Measurements from ENCODE around the gene TNNI3K.

The TNNI3K gene

DNA sequence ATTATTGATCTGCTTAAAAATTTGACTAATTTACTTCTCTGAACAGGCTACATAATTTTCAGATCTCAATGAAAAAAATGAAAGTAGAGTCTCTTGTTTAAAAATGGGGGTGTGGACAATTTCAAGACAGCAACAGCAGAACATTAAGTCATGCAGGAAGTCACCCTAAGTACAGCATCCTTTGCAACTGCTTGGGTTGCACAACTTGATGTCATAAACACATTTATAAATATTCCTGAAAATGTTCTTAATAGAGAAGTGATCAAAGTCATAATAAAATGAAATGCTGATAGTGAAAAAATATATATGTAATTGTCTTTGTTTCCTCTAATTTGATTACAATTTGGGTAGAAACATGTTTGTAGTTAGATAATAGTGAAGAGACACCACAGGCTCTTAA, 79.3 kb downstream of the TNNI3K start:
- DNase-seq, result no peak

DNA sequence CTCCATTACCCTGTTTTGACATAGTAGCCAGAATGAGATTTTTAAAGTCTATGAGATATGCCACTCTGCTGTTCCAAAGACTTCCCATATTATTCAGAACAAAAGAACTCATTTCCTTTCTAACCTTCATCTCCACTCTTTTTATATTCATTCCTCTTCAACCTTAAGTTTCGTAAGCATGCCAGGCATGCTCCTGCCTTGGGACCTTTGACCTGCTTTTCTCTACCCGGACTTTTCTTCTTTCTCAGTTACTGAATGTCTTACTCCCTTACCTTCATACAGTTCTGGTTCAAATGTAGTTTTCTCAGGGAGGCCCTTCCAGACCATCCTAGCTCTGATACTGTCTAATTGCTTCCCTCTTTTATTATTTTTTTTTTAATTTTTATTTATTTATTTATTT, 81.1 kb downstream of the TNNI3K start:
- no peak for DNase-seq

DNA sequence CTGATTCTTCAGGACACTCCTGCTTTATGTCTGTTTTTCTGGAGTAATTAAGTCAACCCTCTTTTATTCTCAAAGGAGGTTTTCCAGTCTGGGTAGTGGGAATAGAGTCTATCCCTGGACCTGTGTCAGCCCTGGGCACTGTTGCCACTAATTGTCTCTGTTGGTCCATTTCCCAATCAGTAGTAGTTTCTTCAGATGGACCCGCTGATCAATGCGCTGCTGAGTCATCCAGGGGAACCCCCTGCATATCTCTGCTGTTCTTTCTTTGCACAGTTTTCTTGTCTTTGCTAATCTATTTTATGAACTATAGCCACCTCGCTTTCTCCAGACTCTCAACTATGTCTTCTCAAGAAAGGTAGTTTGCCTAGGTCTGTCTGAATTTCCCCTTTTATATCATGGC, 82.5 kb downstream of the TNNI3K start:
- DNase-seq, result no peak

DNA sequence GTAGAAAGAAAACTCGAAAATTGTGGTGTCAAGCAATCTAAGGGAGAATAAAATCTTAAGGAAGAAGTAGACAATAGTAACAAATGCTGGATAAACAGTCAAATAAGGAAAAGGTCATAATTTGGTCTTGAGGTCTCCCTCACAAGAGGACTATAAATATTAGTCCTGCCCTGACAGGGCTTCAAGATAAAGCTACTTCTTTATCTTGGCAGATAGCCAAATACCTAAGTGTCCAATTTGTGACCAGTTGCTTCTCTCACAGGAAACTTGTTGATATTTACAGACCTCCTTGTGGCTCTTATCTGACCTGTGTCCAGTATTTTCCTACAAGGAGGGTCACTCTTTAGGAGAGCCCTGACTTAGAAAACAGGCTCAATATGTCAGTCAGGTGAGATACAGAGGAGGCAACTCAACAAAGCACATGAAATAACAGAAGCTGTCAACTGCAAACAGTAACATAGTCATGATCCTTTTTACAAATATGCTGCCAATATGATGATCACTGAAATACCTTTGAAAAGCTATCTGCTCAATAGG, 88.8 kb downstream of the TNNI3K start:
- no peak for DNase-seq

DNA sequence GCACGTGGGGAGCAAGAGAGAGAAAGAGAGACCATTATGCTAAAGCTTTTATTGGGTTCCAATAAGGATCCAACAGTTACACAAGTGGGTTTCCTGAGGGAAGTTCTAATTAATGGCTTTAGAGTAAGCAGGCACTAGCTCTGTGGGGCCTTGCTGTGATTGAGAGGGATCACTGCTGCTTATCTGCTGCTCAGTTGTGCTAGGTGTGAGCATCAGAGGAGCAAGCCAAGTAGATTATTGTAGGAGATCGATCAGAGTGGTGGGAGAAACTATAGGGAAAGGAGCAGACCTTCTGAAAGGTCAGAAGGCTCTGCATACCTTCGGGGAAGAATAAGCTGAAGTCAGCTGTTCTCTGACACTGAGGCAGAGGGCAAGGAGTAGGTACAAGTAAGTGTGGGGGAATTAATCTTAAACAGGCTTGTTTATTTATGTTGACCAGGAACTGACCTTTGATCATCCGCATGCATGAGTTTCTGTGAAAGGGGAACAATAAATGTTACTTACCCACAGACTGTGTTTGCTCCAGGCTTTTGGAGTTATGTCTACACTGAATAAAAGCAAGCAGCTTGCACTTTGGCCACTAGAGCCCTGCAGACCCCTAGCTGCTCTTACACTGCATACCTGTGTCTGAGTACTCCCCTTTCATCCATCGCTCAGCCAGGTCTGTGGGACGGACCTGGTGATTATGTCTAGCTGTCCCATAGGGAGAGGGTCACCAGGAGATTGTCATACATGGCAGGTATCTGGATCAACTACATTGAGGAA, 89.7 kb downstream of the TNNI3K start:
- no peak for DNase-seq

DNA sequence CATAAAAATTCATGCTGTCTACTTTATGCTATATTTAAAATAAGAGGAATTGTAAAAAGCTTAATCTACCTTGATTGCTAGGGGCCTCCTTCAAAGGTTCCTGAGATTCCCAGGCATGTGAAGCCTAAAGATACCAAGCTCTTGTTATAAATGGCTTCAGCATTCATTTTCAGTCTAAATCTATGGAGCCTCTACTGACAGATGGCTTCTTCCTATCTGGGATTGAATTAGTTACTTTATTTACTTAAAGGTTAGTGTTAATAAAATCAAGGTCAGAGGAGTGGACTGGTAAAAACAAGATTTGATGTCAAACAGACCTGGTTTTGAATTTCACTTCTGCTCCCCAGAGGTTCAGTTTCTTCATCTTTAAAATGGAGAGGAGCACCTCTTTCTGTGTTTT, 93.7 kb downstream of the TNNI3K start:
- DNase-seq, result no peak

DNA sequence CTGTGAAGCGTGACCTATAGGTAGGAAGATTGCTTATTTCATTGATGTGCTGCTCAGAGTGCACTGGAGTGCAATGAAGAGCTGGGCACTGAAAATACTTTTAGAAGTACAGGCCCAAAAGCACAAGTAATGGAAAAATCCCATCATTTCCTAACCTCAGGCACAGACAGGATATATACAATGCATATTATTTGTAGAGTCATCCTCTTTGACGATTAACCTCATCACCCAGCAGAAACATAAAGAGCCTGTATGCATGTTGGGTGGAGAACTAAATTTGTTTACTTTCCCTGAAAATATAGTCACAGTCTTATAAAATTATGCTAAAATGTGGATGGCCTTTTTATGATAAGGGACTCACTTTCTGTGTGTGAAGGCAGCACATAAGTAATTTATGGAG, 98.1 kb downstream of the TNNI3K start:
- DNase-seq, result no peak

DNA sequence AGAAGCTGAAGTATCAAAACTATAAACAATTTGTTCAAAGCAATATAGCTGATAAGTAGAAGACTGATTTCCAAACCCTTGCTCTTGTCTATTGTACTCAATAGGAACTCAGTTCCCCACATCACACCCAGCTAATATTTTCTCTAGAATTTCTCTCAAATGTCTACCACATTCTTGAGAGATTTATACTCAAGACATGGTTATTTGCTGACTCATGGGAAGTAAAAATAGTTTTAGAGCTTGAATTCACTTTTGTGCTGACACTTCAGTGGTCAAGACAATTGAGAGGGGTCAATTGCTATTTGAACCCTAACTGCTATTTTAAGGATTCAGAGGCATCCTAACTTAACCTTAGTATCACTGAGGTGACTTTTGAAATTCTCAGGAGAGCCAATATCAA, 99.0 kb downstream of the TNNI3K start:
- no peak for DNase-seq

DNA sequence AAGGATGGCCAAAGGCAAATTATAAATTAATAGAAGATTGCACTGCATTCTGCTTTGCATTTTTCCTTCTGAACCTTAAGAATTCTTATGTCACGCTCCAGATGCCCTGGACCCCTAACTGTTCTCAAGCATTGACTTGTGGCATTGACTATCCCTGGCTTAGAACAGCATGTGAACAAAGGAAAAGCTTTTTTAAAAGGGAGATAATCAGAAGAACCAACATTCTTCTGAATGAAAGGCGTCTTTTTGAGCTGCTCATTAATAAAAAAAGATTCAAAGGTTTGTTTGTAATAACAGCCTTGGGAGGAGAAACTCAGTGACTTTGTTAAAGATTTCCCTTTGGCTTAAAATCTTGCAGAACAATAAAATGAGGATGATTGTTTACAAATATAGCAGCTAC, 105.5 kb downstream of the TNNI3K start:
- no peak for DNase-seq

DNA sequence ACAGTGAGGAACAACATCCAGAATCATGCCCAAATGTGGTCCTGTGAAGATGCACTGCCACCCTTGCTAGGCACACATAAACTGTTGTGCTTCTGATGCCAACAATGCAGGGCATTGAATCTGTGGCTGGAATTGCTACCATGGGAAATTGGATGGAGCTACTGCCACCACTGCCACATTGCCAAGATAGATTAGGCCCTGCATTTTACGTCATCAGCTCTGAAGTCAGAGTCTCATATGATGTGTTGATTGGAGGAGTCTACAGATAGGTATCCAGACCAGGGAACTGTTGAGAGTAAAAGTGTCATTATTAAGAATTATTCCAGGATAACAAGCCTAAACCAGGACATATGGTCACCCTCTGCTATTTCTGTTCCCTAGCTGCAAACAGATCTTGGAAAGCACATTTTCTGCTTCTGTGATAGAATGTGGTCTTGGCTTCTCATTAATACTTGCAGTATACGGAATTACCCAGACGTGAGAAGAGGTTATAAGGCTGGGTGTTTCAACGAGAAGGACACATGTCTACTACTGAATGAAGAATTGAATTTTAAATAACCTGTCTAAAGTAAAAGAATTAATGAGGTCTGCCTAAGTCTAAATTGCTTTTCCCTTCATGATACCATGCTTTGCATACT, 106.6 kb downstream of the TNNI3K start:
- no peak for DNase-seq

DNA sequence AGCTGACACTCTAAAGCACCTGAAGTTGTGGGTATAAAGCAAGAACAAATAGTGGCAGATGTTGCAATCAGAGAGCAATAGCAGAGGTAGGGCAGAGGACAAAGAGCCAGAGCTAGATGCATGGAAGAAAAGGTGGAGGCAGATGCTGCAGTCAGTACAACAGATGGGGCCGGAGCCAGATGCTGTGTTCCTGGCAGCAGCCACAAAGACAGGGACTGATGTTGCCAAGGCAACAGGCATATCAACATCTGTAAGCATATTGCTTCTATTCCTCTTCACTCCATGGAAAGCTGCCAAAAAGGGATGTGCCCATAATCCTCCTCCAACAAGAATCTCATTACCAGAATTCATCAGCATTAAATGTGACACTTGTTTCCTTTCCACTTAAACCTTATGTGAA, 108.0 kb downstream of the TNNI3K start:
- DNase-seq, result no peak

DNA sequence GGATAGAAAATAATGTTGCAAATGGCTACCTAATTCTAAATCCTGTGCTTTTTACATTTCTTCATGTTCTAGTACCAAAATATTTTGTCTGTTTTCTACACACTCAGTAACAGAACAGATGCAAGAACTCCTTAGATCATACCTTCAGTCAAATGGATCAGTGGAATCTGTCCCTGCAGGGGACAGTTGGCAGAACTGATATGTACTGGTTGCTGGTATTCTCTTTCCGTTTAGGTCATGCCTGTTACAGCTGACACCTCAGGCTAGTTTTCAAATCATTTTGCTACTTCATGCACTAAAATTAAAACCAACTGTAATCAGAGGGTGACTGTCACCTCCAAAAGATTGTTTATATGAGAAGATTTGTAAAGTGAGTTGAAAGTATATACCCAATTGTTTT, 109.2 kb downstream of the TNNI3K start:
- DNase-seq, result no peak

DNA sequence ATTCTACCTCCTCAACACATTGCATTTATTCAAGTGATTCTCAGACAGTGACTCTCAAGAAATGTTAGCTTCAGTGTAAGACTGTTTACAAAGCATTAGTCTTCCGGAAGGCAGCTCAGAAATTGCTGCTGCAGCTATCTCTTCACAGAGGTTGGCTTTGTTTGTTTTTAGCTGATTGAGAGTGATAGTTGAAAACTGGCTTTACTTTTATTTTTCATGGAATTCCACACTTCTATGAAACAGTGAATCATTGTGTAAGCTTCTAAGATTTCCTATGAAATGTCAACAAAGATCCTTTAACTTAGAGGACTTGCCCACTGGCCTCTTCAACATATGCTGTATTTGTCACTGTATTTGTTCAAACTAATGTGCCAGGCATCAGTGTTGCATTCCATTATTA, 121.3 kb downstream of the TNNI3K start:
- no peak for DNase-seq

DNA sequence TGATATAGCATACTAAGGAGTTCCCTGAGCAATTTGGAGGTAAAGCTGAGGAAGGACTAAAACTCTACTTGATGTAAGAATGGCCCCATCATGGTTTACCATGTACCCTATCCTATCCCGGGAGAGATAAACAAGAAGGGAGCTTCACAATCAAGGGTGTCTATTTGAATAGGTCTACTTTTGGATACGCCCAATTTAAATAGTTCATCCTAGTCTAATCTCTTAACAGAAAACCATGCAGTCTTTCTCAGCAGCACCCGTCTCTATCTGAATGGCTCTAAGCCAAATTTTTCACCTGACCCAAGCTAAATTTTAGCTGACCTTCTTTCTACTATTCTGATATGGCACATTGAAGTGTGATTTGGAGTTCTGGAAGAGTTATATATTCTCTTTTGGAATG, 122.0 kb downstream of the TNNI3K start:
- no peak for DNase-seq

DNA sequence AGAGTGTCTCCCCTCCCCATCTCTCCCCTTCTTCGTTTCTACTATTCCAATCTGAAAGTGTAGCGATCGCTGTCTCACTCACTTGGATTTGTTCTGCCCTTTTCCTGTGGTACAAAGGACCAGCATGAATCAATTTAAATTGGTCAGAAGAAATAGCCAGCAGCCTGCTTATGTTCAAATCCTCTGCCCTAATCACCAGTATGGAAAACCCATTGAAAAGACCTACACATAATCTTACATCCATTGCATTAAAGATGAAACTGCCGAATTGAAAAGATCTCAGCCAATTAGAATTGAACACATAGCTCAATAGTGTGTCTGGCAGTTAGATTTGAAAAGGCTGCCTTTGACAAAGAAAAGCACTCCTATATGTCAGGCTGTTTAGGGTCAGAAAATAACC, 122.6 kb downstream of the TNNI3K start:
- no peak for DNase-seq

DNA sequence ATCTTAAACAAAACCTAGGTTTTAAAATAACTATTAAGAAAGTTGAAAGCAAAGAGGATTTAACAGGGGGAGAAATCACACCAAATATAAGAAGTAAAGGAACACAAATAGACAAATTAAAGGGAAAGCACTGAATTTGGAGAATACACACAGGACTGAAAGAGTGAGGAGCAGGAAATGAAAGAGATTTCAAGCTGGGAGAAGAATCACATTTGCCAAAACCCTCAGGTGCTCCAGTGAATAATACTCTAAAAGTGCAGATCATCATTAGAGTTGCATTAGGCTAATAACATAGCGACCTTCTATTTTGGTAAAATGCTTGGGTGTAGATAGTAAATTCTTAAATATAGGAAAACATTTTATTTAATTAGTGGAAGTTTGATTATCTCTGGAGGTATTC, 127.5 kb downstream of the TNNI3K start:
- no peak for DNase-seq

DNA sequence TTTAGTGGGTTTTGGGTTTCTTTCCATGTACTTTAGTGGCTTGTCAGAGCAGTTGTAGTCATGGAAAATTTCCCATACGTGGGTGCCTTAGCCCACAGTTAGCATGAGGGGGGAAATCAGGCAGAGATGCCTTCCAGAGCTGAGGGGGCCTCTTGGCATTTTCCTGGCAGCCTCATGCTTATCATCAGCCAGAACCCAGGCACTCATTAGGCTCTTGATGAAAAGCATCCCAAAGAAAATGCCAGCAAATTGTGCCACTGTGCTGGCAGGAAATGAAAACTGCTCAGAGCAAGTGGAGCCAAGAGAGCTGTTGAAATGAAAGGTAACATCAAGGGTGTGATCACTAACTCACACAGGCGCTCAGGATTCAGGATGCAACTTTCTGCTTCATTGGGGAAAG, 128.0 kb downstream of the TNNI3K start:
- DNase-seq, result no peak

DNA sequence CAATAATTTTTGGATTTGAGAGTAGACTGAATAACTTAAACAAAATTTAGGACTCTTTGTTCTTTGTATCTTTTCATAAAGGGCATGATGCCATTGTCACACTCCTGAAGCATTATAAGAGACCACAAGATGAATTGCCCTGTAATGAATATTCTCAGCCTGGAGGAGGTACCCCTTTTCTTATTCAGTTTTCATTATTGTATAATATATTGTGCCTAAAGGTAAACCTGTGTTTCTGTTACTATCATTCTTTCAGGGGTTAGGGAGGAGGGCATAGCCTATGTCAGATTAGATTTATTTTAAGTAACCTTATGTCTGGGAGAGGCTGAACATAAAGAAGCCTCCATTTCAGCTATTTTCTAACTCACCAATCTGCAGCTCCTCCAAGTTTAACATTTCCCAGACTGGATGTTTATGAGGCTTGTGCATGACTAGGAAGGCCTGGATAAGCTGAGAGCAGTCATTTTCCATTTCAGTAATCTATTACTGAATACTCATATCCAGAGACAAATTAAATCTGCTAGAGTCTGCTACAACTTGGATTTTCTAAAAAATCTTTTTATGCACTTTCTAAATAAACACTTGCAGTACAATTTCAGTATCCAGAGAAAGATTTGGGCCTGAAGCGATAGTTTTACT, 132.1 kb downstream of the TNNI3K start:
- DNase-seq, result no peak

DNA sequence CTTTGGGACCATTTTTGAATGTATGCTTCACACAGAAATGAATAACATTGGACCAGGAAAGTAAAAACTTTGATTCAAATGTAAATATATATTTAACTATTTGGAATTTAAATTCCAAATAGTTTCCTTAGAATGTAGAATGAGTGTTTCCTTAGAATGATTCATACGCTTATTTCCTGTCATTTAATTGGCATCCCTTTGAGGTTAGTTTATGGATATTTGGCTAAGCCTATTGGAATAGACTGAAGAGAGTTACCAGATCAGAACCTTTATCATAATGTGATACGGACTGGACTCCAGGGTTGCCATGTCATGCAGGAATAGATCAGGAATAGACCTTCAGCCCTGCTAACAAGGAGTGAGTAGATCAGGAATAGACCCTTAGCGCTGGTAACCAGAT, 133.1 kb downstream of the TNNI3K start:
- DNase-seq, result peak; percentile 16

DNA sequence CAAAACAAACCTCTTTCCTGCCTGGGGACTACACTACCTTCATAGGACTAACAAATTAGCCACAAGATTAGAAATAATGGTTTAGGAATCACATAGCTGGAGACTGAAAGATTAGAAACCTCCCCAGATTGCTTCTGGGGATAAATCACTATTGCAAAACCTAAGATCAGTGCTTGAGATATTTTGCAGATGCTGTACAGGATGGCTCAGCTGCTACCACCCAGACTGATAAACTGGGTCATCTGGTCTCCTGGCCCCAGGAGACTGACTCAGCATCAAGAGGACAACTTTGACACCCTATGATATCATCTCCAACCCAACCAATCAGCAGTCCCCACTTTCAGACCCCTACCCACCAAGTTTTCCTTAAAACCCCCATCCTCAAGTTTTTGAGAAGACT, 140.2 kb downstream of the TNNI3K start:
- no peak for DNase-seq

DNA sequence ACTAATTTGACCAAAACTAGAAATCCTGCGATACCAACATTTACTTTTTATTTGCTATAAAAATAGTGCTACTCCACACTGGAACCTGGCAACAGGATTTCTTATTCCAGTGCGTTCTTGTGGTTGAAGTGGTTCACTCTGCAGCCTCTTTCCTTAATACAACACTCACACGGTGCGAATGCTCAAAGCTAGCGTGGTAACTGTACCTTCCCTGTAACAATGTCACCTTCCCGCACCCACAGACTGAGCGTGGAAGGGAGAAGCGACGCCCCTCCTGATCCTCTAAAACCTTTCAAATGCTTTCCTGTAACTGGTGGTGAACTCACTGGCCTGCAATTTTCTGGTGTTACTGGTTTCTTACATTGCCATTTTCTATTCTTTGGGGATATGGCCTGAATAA, 145.1 kb downstream of the TNNI3K start:
- no peak for DNase-seq

DNA sequence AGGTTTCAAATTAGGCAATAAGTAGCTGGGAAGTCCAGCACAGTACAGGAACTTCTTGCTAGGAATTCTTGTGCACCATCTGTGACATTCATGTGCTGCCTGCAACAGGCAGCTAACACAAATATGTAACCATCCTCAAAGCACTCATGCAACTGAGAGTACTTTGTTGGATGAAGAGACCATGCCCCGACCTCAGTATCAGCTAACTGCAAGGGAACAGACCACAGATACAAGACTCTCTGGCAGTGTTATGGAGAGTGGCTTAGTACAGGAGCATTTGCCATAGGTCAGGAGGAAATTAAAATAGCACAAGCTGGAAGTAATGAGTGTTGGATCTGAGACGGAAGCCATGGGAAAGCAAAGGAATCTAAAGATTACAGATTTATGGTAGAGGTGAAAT, 153.7 kb downstream of the TNNI3K start:
- no peak for DNase-seq

DNA sequence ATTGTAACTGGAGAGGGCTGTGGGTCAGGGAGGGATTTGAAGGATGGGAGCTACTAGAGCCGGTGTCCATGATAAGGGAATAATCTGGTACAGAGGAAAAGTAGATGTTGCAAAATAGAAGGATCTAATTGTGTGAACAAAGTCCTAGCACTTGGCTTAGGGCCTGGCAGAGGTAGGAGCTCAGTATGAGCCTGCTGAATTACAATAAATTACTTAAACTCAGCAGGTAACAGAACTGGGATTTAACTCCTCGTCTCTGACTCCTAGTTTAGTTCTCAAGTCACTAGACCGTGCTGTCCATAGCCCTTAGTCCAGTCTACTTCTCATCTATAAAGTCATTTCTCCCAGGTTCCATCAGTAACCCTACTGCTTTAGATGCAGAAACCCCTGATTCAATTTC, 157.0 kb downstream of the TNNI3K start:
- DNase-seq, result no peak

DNA sequence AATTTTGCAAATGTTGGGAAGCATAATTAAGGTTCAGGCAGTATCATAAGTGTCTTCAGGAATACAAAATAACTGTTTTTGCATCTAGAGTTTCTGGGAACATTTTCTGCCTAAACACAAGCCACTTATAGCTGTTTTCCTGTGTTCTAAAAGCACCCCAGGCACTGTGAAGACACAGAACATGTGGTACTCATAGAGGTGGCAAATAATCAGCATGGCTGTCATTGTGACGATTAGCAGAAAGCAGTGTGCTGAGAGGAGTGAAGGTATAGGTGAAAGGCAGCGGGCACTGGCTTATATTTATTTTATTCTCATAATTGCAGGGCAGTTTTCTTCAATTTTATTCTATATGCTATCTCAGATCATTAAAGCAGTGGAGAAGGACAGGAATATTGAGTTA, 157.7 kb downstream of the TNNI3K start:
- DNase-seq, result no peak

All from EL (cell line).